Liver (tissue), 2 donors: ENCODE results near the gene EIF4G3.

ENCODE experiments used
- CTCF ChIP-seq: fragments of 150-350 bp; IDR thresholded peaks from 2 replicates; pipeline ENCODE4 v1.5.1; 2017; ENCODE audit warnings: improper control_type of control experiment, low read depth, low read length; ENCODE audit not compliant: missing input control
- YY1 ChIP-seq: IDR thresholded peaks from 2 replicates; pipeline ENCODE4 v1.6.1; 2016; ENCODE audit warnings: antibody characterized with exemption, mild to moderate bottlenecking
- donor health status: healthy.

GRCh38 chr1:21157868-21158267, 18.8 kb downstream of the EIF4G3 start:
- TF ChIP-seq CTCF (no peak), YY1 (no peak)
